HG03432 (cell line): Measurements from ENCODE around the gene RASSF10.

Source experiments
- ATAC-seq: cut with Tn5 transposase; IDR thresholded peaks from one replicate; pipeline ENCODE4 v1.9.1; 2021; ENCODE audit warnings: mild to moderate bottlenecking, moderate library complexity; ENCODE audit not compliant: unreplicated experiment

Gene RASSF10

DNA sequence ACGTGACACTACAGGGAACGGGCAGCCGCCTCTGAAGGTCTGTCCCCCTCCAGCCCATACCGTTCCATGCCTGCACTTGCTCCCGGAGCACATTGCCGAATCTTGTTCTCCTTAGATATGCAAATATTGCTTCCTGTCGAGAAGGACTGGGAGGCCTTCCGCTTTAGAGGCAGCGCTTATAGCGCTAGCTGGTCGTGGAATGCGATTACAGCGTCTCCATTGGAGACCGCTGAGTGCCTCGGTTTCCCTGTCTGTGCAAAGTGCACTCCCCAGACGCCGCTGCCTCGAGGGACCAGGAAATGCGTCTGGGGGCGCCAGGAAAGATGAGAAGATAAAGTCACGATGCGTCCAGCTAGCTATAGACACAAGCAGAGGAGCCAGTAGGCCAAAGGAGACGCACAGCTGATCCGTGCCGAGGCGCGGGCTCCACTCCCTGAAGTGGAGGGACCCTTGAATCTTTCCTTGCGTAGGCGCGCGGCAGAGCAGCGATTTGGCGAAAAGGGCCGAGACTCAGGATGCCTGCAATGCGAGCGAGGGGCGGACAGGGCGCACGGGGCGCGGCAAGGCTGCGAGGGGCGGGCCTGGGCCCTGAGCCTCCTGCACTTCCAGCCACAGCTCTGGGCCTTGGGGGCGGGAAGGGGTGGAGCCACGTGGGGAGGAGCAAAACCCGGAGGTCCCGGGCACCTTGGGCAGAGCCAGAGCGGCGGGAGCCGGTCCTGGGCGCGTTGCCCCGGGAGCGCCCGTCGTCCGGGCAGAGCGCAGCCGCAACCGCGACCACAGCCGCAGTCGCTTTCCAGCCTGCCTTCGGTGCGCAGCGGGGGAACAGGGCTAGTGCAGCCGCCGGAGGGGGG lies at the start of gene RASSF10:
Gene RASSF10 (plus strand): TSS at position 692 of the 851 bp plus-strand sequence. CDS start 261 bp downstream, outside the sequence.
- ATAC-seq = peak; percentile 75

DNA sequence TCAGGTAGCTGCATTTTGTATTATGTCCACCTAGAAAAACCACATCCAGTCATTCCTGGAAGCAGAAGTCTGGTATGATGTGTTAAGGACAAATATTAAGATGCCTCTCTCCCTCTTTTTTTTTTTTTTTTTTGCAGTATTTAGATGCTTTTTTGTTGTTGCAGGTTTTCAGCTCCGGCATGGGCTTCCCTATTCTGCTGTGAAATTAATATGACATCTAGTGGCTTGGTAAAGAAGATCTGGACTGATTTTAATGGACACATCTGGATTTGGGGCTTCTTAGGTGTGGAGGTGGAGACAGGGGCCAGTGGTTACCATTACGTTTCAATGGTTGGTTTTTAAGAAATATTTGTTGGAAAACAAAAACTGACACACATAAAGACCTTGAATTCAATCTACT lies 47.5 kb upstream of the RASSF10 start:
- ATAC-seq = no peak

DNA sequence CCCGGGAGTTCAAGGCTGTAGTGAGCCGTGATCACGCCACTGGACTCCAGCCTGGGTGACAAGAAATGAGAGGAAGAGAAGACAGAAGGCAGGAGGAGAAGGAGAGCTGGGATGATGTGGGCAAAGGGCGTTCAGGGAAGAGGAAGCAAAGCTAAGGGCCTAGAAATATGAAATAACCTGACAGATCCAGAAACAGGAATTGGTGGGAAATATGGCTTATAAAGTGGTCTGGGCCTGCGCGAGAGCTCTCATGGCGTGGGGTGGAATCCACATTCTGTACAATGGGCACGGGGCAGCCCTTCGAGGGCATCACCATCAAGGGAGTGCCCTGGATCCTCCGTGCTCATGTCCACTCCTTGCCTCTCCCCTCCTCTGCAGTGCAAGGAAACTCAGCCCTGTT lies 46.8 kb upstream of the RASSF10 start:
- ATAC-seq = no peak

DNA sequence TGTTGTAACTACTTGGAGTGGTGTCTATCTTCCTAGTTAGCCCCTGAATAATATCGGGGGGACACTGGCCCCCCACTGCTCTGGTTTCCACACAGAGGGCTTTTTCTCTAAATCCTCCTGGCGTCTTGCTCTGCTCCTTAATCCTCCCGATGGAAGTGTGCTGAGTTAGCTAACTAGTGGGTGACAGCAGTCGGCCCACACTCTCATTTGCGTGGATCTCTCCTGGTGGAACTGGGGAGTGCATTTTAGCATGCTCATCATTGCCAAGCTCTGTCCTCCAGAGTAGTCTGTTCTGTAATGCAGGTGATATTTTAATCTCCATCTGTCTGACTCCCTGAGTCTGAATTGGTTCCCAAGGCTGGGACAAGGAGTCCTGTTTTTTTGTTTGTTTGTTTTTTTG lies 46.1 kb upstream of the RASSF10 start:
- no peak for ATAC-seq

DNA sequence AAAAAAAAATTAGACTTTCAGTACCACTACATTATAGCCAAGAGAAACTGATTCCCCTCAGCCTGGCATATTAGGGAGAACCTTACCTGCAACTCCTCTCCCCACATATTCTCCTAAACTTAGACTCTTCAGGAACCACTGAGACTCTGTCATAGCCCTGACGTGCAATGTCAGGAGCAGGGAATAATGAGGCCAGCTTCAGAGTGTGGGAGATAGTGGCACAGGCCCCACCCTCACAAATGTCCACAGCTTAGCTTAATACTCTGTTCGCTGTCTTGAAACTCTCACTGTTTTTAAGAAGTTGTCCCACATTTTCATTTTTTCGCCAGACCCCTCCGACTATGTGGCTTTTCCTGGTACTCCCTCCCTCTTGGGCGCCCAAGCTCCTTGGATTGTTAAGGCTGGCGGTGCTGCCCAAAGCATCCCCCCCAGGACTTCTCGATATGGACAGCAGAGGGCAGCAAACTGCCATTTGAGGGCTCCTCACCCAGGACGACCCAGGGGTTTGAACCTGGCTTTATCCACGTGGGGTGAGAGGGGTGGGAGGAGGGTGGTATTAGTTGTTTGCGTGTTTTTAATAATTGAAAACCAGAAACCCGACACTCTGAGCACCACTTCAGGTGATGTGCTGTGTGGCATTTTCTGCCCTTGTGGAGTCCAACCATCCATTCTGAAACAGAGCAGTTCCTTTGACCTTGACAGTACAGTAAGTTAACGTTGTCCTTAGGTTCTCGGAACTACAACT lies 45.2 kb upstream of the RASSF10 start:
- ATAC-seq = peak; percentile 72

DNA sequence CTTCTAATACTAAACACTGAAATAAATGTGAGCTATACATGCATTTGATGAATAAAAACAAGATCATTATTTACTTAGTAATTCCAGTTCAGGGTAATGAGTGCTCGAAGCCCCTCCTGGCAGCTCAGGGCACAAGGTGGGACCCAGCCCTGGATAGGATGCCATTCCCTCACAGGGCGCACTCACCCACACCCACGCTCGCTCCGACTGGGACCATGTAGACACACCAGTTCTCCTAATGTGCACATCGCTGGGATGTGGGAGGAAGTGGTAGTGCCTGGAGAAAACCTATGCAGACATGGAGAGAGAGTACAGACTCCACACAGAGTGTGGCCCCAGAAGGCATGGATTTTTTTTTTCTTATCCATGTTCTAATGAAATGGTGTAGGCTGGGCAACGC lies 44.5 kb upstream of the RASSF10 start:
- ATAC-seq = no peak

DNA sequence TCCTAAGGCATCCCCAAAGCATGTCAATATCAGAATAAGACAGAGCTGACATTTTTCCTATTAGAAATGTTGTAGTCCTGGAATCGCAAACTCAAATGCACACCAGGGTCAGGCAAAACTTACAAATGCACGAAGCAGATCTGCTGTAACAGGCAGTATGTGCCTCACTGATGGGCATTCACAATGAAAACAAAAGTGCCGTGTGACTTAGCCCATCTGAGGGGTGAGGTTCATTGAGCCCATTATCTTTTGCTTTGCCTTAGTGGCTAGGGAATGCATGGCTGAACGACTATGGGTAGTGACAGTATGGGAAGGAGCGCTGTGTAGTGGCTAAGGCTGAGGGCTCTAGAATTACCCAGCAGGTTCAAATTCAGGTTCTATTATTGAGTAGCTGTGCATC lies 43.1 kb upstream of the RASSF10 start:
- no peak for ATAC-seq

DNA sequence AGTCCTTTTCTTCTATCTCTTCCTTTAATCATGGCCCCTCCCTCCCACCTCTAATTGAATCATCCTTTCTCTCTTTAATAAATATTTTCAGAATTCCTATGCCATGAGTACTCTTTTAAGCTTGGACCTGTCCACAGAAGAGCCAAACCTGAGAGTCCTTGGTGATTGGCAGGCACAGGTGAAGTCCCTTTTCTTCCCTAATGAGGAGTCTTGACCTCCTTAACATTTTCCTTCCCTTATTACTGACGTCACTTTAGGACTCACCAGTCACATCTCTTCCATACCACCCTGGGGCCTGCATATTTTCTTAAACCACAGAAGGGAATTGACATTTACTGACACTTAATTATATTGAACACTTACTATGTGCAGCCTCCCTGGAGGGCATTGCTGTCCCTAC lies 41.0 kb upstream of the RASSF10 start:
- no peak for ATAC-seq

DNA sequence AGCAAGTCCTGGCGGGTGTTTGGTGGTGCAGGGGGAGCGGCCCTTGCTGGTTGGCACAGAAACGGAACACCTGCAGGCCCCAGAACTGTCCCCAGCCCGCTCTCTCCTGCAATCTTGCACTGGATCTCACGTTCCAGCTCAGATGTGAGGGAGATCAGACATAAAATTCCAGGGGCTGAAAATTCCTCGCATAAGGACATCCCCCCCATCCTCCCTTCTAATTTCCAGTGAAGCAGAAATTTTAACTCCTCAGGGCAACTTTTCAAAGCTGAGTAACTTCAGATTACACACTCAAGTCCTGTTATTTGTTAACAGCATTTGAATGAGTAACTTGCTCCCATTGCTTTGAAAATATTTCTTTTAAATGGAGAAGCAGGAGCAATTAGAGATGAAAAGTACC lies 40.3 kb upstream of the RASSF10 start:
- ATAC-seq = no peak

DNA sequence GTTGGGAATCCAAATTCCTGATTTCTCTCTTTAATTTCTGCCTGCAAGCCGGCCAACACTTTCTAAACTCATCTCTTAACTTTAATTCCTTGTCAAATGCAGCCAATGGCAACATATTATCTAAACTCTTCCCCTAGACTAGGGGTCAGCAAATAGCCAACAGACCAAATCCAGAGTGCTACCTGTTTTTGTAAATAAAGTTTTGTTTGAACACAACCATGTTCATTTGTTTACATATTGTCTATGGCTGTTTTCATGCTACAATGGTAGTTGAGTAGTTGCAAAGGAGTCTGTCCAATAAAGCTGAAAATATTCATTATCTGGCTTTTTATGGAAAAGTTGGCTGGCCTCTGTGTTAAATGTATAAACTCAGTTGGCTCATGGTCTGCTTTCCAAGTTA lies 37.2 kb upstream of the RASSF10 start:
- no peak for ATAC-seq

DNA sequence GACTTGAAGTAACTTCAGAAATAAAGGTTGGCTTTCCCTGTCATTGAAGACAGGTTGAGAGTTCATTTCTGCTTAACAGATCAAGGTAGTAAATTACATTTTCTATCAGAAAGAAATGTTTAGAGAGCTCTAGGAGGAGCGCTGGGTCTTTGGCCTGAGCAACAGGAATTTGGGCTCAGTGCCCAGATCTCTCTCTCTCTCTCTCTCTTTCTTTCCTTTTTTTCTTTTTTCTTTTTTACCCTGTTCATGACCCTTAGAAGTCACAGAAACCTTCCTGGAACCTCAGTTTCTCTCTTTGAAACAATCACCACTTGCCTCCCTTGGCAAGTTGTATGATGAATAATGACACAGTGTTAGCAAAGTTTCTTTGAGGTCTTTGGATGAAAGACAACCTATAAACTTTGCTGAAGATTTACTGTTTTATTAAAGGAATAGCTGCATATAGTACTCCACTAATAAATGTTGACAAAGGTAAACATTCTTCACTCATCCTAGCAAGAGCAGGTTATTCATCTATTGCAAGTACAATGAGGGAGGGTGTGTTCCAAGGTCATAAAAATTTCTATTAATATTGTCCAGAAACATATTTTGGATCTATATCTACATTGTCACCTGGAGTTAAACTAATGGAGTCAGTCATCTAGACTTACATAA lies 35.5 kb upstream of the RASSF10 start:
- ATAC-seq = no peak

DNA sequence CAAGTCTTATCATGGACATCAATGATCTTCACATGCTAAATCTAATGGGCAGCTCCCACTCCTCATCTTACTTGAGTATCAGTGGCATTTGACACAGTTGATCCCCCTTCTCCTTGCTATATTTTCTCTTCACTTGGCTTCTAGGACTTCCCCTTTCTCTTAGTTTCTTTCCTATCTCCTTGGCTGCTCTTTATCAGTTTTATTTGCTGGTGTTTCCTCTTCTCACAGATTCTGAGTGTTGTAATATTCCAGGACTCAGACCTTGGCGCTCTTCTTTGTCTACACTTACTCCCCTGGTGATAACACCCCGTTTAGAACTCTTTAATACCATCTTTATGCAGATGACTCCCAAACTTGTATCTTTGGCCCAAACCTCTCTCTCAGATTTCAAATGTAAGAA lies 33.9 kb upstream of the RASSF10 start:
- ATAC-seq = no peak

DNA sequence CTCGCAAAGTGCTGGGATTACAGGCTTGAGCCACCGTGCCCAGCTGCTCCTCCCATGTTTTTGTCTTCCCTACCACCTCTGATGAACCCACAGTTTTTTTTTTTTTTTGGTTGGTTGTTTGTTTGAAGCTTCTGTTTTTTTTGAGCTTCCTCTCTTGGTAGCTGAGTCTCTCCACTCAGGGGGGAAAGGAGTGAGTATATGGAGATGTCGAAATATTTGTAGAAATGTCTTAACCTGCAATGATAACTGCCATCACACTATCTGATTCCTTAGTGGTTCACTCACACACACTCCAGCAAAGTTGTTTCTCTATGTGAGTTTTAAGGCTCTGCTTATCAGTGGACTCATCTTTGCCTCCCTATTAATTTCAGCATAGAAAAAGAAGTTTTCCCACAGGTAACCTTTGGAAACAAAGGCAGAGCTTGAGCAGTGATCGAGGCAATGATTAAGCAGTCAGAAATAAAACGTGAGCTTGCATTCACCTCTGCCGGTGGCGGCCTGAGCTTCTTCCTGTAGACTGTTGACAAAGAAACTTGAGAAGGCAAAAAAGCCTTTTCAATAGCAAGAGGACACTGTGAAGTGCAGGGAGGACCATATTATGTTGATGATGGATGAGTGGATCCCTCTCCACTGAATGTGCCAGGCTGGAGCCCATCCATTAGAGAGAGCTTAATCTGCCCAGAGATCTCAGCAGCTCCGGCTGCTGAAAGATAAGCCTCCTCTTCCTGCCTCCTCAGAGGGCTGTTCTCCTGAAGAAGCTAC lies 29.0 kb upstream of the RASSF10 start:
- no peak for ATAC-seq

DNA sequence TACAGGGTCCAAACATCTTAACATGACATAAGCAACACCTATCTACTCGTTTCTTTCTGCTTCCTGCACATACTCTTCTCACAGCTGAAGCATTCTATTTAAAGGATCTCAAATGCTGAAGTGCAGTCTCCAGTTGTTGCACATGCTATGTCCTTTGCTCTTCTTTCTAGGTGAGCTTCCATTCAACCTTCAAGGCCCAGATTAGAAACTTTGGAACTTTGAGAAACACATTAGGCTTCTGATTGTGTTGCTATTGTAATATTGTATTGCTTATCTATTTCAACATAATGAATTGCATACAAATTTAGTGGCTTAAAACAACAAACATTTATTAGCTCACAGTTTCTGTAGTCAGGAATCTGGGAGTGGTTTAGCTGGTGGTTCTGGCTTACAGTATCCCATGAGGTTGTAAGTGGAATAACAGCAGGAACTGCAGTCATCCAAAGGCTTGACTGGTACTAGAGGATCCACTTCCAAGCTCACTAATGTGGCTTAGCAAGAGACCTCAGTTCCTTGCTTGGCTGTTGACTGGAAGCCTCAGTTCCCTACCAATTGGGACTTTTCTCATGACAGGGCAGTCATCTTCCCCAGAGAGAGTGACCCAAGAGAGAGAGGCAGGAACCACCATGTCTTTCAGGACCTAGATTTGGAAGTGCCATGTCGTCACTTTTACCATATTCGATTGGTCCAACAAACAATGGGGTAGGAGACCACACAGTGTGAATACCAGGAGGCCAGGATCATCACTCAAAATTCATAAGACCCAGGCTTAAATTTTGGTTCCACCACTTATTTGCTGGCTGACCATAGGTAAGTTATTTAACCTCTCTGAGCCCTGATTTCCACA lies 27.2 kb upstream of the RASSF10 start:
- ATAC-seq = no peak

DNA sequence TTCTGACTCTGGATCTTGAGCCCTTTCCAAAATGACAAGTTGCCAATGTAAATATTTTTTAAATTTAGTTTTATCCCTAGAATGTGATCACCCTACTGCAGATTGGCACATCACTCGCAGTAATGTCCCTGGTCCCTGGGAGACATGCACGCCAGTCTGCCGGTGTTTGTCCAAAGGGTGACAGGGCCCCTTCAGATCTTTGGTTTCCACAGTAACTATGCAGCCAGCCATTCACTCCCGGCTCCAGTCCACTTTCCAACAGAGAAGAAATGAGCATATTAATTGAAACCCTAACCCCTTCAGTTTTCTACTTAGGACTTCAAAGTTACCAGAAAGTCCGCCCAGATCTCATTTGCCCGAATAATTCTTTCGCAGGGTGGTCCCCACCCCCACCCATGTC lies 25.8 kb upstream of the RASSF10 start:
- no peak for ATAC-seq

DNA sequence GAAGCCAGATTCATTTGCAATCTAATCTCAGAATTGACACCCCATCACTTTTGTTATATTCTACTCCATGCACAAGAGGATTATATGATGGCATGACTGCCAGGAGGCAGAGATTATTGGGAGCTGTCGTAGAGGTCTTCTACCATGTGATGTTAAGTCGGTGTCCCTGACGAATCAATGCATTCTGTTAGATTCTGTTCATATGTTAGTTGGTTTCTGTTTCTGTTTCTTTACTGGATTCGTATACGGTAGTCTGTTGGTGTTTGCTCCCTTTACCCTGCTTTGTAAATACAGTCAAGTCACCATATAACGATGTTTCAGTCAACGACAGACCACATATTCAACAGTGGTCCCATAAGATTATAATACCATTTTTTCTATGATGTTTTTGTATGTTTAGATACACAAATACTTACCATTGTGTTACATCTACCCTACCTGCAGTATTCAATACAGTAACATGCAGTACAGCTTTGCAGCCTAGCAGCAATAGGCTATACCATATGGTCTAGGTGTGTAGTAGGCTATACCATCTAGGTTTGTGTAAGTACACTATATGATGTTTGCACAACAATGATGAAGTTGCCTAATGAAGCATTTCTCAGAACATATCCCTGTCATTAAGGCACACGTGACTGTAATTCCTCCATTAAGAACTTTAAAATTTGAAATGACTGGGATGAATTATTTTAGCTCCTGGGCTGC lies 22.8 kb upstream of the RASSF10 start:
- no peak for ATAC-seq

DNA sequence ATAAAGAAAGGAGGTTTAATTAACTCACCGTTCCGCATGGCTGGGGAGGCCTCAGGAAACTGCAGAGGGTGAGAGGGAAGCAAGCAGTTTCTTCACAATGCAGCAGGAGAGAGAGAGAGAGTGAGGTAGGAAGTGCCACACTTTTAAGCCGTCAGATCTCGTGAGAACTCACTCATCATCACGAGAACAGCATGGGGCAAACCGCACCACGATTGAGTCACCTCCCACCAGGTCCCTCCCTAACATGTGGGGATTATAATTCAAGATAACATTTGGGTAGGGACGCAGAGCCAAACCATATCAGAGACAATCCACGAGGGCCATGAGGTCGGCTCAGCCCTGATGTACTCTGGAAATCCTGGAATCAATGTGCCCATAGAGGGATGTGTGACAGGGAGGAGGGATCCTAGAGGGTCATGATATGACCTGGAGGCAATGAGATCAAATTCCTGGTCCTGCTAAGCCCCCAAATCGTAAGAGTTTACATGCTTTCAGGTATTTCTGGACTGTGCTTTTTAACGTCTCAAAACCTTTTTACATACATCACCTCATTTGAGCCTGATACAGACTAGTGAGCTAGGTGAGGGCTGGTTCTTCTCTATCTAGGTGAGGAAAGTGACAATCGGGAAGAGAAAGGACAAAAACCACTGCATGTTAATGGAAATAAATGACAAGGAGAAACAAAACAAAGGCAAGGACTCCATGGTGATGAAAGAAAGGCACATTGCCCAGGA lies 19.5 kb upstream of the RASSF10 start:
- no peak for ATAC-seq

DNA sequence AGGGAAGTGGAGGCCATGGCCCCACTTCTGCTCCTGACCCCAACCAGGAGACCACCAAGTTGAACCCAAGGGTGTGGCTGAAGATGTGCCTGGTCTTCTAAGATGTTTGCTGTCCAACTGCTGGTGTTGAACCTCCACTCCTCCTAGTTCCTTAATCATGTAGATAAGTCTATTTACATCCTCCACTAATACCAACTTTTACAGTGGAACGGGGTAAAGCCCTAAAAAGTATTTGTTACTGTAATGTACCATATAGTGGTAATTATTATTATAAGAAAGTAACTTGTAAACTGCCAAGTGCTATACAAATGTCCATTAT lies 19.0 kb upstream of the RASSF10 start:
- ATAC-seq = no peak

DNA sequence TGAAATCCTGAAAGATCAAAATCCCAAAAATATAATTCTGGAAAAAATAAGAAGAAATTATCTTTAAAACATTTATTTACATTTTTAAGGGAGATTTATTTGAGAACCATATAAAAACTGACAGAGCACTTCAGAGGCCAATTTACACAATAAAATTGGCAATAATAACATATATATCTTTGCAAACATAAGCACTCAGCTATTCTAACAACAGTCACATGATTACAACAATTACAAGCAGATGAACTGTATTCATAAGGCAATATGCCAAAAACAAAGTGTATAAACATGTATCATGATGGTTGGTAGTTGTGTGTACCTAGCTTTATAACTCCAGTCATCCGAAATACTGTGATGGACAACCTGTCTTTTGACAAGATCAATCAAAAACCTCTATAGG lies 17.7 kb upstream of the RASSF10 start:
- ATAC-seq = no peak
